ENCODE data around the gene PCID2.
"Not testable (repeated sequence)": the region's sequence is repeated elsewhere in the genome, so short reads cannot be mapped to it uniquely, and the experiment has no call there.

The PCID2 gene

DNA sequence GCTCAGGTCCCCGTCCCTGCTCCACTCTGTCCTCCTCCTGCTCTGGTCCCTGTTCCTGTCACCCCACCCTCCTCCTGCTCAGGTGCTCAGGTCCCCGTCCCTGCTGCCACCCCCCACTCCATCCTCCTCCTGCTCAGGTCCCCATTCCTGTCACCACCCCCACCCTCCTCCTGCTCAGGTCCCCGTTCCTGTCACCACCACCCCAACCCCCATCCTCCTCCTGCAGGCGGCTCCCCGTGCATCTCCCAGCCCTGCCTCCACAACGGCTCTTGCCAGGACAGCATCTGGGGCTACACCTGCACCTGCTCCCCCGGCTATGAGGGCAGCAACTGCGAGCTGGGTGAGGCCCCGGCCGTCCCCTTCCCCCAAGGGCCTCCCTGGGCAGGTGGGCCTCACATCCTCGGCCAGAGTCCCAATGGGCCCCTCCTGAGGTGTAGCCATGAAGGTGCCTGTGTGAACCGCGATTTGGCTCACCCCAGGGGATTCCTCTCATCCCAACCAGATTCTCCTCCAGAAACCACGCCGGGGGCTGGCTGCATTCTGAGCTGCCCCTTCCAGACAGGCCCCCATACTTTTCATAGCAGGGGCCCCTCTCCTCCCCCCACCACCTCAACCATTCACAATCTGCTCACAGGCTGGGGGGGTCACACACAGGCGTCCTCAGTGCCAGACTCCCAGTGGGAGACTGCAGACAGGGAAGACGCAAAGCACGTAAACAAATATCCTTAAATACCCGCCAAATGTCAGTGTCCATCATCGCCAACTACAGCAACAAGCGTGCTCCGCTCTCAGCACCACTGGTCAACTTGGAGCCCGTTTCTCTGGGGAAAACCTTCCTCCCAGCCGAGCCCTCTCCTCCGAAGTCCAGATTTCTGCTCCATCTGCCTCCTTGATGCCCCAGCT lies 45.4 kb downstream of the PCID2 start:
- peak in 1 of 2 experiments; percentile 12 for DNase-seq

DNA sequence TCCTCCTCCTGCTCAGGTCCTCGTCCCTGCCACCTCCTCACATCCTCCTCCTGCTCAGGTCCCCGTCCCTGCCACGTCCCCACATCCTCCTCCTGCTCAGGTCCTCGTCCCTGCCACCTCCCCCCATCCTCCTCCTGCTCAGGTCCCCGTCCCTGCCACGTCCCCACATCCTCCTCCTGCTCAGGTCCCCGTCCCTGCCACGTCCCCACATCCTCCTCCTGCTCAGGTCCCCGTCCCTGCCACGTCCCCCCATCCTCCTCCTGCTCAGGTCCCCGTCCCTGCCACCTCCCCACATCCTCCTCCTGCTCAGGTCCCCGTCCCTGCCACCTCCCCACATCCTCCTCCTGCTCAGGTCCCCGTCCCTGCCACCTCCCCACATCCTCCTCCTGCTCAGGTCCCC lies 46.5 kb downstream of the PCID2 start:
- not testable (repeated sequence) for DNase-seq

GRCh38 chr13:113161433-113161832 lies 47.0 kb downstream of the PCID2 start:
- no peak for DNase-seq

GRCh38 chr13:113160983-113161382 lies 47.5 kb downstream of the PCID2 start:
- DNase-seq, result no peak

DNA sequence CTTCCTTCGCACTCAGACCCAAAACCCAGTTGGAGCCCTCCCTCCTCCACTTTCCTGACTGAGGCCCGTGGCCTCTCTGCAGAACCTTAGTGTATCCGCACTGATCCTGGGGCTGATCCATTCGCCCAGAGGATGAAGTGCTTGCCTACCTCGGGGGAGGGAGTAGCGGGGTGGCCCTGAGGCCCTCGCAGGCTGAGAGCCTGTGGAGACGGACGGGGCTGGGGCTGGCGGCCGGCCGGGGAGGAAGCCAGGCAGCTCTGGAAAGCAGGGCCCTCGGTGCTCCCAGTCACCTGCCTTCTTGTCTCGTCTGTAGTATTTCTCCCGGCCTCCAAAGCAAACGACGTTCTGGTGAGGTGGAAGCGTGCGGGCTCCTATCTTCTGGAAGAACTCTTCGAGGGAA lies 48.8 kb downstream of the PCID2 start:
- no peak for DNase-seq

DNA sequence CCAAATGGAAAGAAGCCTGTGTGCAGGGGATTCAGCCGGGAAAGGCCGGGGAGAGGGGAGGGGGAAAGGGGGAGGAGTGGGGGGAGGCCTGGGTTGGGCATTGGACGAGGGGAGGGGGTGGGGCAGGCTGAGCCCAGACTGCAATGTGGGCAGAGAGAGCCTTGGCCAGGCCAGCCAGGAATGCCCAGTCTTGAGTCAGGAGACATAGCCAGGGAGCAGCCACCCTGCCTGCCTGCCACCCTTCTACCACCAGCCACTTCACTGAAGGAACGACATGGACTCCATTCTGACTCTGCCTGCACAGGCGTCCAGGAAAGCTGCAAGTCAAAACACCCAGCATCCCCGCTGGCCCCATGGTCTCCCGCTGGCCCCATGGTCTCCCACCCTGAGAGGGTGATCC lies 49.5 kb downstream of the PCID2 start:
- no peak for DNase-seq

GRCh38 chr13:113157929-113158747 lies 50.3 kb downstream of the PCID2 start, which contains the start of gene PROZ:
Gene PROZ, plus strand, starts transcription at chr13:113158648. Its CDS starts 13 bp downstream, at chr13:113158661.
- DNase-seq, result peak in 1 of 2 experiments; percentile 11

GRCh38 chr13:113157206-113157928 lies 51.1 kb downstream of the PCID2 start:
- no peak for DNase-seq

- DNase-seq, result no peak
Measured at GRCh38 chr13:113155982-113156655, 52.4 kb downstream of the PCID2 start.

DNA sequence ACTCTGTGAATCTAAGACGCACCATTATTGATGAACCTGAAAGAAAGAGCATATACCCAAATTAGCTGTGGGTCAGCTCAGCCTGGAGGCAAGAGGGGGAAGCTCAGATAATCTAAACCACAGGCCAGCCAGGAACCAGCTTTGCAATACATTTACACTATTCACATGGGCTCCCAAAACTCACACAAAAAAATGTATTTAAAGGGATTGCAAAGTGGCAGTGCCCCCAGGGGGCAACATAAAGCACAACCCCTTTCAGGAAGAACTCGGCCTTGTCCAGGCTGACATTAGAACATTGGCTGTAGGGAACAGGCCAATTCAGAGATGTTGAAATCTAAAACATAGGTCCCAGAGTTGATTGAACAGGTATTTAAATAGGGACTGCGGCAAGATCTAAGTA lies 53.3 kb downstream of the PCID2 start:
- DNase-seq, result no peak

DNA sequence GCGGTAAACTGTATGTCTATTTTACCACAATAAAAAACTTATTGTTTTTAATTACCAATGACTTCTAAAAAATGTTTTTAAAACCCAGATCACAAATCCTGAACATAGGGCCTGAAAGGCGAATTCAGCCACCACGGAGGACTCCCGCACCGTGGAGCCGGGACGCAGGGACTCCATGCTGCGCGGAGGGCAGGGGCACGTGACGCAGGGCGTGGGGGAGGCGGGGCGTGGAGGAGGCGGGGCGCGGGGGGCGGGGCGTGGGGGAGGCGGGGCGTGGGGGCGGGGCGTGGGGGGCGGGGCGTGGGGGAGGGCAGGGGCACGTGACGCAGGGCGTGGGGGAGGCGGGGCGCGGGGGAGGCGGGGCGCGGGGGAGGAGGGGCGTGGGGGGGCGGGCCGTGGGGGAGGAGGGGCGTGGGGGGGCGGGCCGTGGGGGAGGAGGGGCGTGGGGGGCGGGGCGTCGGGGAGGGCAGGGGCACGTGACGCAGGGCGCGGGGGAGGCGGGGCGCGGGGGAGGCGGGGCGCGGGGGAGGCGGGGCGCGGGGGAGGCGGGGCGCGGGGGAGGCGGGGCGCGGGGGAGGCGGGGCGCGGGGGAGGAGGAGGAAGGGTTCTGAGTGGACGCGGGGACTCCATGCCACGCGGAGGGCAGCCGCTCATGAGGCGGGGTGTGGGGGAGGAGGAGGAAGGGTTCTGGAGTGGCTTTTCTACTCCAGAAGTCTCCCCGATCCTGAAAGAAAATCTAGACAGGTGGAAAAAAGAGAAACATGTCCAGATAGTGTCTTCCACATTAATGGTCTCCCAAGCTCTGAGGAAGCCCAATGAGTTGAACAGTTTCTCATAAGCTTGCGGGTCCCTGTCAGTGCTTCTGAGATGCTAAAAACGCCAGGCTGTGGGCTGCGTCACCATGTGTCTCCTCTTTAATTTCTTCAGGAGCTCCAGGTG lies 54.4 kb downstream of the PCID2 start:
- peak; percentile 50 to 60 for DNase-seq

- no peak for DNase-seq
Measured at GRCh38 chr13:113152984-113153809, 55.3 kb downstream of the PCID2 start.

- DNase-seq, result no peak
Measured at GRCh38 chr13:113152691-113152983, 55.8 kb downstream of the PCID2 start.

GRCh38 chr13:113151745-113152690 lies 56.5 kb downstream of the PCID2 start:
- no peak for DNase-seq

DNA sequence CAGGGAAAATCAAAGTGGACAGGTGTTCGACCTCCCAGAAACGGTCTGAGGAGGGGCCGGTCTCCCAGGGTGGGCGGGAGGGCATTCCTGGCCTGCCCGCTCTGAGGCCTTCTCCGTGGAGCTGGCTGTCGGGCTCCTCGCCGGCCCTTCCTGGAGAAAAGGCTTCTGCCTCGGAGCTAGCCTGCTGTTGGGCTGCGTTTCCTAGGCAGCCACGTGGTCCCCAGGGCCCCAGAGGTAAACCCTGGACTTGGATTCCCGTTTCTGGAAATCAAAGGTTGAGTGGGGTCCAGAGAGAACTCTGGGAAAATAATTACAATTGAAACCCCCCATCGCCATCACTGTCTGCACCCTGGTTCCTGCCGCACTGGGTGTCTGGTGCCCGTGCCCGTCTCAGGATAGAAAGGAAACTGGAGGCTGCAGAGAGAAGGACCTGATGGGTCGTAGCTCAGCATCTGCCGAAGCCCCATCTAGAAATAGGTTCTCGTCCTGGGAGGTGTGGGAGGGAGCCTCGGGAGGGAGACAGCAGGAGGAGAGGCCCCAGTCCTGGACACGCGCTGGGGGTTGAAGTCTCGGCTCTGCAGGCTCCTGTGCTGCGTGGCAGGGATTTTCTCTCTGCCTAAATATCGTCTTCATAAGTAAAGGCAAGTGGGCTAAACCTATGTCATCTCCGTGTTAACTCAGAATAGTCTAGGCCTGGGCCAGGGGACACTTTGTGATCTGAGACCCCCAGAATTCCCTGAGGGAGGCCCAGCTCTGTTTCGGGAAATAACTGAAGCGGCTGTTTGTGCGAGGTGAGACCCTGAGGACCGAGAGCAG lies 57.7 kb downstream of the PCID2 start:
- DNase-seq, result no peak

- DNase-seq, result no peak
Measured at GRCh38 chr13:113149711-113150549, 58.5 kb downstream of the PCID2 start.

DNA sequence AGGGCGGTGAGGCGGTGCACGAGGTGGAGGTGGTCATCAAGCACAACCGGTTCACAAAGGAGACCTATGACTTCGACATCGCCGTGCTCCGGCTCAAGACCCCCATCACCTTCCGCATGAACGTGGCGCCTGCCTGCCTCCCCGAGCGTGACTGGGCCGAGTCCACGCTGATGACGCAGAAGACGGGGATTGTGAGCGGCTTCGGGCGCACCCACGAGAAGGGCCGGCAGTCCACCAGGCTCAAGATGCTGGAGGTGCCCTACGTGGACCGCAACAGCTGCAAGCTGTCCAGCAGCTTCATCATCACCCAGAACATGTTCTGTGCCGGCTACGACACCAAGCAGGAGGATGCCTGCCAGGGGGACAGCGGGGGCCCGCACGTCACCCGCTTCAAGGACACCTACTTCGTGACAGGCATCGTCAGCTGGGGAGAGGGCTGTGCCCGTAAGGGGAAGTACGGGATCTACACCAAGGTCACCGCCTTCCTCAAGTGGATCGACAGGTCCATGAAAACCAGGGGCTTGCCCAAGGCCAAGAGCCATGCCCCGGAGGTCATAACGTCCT lies 59.4 kb downstream of the PCID2 start:
- DNase-seq, result no peak
